GM12872 (cell line): Measurements from ENCODE around the gene AP1AR.

Experiments used
- TF ChIP-seq, protein P1 (sequence below): IDR thresholded peaks from 3 replicates; pipeline ENCODE4 v1.5.1; 2011; ENCODE audit warnings: low read depth, mild to moderate bottlenecking, low read length, moderate library complexity; ENCODE audit not compliant: insufficient read depth

Gene AP1AR

DNA sequence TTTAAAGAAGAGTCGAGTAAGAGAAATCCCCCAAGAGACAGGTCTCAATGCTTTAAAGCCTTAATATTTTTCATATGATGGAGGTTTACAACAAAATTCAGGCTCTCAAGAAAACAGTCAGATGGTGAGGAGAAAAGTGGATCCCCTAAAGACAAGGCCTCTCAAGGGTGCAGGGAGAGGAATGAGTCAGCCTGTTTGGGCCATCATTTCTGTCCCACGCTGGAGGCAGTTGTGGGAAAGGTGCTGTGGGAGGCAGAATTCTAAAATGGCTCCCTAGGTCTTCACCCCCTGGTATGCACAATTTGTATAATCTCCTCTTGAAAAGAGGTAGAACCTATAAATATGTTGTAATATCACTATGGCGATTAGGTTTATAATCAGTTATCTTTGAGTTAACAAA lies 58.8 kb downstream of the AP1AR start:
- TF ChIP-seq, protein P1, sequence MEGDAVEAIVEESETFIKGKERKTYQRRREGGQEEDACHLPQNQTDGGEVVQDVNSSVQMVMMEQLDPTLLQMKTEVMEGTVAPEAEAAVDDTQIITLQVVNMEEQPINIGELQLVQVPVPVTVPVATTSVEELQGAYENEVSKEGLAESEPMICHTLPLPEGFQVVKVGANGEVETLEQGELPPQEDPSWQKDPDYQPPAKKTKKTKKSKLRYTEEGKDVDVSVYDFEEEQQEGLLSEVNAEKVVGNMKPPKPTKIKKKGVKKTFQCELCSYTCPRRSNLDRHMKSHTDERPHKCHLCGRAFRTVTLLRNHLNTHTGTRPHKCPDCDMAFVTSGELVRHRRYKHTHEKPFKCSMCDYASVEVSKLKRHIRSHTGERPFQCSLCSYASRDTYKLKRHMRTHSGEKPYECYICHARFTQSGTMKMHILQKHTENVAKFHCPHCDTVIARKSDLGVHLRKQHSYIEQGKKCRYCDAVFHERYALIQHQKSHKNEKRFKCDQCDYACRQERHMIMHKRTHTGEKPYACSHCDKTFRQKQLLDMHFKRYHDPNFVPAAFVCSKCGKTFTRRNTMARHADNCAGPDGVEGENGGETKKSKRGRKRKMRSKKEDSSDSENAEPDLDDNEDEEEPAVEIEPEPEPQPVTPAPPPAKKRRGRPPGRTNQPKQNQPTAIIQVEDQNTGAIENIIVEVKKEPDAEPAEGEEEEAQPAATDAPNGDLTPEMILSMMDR, result no peak

DNA sequence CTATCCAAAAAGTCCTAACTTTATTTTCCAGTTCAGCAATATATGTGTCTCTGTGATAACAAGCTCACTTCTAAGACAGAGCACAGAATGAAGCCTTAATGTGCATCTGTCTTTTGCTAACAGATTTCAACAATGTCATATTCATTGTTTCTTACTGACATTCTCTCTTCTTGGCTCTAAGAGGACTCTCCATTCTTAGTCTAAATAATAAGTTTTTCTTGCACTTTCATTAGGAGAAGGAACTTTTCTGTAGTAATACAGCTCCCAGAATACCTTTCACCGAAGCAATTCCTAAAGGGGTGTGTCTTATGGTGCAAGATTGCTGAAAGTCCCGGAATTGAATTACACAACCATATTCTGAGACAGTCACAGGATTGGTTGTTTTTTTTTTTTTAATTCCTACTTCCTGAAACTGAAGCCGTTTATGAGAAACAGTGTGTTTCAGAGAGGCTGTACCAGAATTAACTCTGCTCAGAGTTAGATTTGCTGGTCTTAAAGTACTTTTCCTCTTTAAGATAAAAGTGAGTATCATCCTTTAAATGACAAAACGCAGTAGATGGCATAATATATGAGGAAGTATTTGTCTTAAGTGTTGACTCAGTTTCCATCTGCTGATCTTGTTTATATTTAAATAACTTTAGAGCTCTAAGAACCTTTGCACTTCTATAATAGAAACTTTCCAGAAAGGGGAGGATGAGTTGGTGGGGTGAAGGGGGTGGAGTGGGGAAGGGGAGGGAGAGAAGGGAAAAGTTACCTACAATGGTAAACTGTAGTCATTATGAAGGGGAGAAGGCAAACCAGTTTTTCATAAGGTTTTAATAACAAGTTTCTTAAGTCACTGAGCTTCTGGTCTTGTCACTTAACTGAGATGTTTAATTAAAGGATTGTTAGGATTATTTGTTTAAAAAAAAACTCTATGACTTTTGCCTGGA lies 65.6 kb downstream of the AP1AR start, which contains the start of gene ALPK1:
TSS of gene ALPK1 (plus strand) at position 421 of the 932 bp plus-strand sequence.
- TF ChIP-seq, protein P1, result no peak

DNA sequence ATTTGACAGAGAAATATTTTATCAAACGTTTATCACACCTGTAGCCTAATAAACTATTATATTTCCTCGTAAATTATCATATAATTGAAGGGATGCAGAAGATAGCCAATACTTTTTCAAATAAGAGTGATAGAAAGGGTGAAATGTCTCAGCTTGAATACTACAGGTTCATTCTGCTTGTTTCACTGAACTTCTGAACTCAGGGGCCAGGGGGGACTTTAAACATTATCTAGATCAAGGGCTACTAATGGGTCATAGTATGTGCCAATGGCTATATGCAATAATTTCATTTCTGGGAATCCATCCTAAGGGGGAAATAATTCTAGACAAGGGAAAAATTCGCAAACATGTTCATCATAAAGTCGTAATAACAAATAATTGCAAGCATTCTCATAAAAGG lies 68.1 kb downstream of the AP1AR start:
- TF ChIP-seq, protein P1, result no peak

DNA sequence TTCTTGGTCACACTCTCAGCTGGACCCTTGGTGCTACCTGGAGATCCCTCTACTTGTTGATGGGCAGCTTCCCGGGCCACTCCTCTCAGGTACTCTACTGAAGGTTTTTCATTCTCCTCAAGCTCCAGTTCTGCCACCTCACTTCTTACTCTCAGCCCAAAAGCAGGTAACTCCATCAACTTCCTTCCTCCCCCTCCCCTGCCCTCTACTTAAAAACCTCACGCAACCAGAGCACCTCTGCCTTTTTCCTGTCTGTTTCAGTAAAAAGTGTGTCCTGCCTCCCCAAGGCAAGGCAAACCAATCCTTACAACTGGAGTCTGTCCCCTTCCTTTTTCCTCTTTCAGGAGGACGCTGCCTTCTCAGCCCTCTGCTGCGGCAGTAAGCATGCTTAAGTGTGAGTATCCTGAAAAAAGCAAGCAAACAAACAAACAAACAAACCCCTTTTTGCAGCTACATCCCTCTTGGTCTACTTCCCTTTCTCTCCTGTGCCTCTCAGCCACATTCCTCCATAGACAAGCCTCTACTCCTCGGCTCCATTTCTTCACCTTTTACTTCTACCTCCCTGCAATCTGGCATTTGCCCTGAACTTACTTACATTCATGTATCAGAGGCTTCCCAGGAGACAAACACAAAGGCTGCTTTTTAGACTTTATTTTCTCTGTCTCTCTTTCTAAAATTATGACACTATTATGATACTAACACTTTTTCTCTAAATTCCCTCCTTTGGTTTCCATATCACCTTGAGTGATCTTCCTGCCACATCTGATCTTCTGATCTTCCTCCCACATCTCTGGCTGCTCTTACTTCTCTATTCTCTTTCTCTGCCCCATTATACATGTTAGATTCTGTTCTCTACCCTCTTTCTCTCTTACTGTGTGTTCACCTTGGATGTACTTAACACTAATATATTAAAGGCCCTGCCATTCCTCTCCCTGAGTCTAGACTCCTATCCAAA lies 71.0 kb downstream of the AP1AR start:
- TF ChIP-seq, protein P1, result no peak

DNA sequence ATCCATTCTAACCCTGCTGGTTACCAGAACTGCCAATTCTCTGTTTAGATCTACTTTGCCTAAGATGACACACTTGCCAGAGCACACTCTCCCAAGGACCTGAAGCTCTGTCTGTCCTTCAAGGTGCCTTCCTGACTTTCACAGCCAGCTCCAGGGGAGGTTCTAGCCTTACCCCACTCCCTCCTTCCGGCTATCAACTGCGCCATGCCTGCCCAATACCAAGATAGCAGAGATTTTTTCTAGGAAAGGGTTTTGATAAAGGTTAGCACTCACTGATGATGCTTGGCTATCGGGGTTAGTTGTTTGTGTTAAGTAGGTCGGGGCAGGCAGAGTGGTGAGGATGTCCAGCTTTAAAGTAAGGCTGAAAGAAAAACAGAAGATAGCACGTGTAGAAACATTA lies 79.9 kb downstream of the AP1AR start:
- TF ChIP-seq, protein P1, result no peak

DNA sequence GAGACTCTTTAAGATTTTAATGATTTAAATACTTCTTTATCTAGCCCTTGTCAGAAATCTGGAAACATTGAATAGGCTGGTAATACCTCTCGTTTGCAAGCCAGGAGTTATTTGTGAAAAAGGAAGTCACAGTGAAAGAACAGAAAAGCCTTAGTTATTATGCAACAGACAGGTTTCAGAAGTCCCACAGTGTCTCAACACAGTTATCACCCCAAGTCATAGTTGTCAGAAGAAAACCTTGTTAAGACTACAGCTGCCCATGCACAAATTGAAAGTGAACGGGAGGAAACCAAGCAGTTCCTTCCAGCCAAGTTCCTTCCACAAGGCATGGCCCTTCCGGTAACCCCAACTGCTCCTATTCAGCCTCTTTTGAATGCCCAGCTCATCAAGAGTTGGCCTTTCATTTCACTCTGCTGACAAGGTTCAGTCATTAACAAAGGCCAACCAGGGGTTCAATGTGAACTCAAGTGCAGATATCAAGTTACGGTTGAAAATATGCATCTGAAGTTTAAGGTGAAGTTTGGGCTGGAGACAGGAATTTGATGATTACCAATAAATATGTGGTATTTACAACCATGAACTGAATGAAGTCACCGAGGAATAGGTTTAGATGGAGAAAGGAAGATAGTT lies 81.1 kb downstream of the AP1AR start:
- TF ChIP-seq, protein P1, result no peak
